HepG2 (cell line): ENCODE measurements around the gene HLA-DPA1. TPM values are rescaled to one million over a fixed set of nuclear protein-coding genes. Genes with fewer than 3 reads are reported as not detected.

Source experiments
- ATAC-seq: fragments of 200-7000 bp; cut with Tn5 transposase; 3 replicates; pipeline ENCODE4 v1.9.1; 2020; ENCODE audit warnings: mild to moderate bottlenecking, moderate library complexity
- BruUV-seq: library from RNA; stranded (reverse); fragments of 400-500 nt; replicated peaks from 2 replicates; lab custom pipeline; 2021; lab: Mats Ljungman, UMichigan
- CTCF ChIA-PET: fragments of 300-600 bp; formaldehyde crosslinking; extraction: SDS; loops from one replicate; lab custom pipeline; 2021; ENCODE audit warnings: low total read pairs, inconsistent platforms, low intra/inter-chr PET ratio; lab: Yijun Ruan, JAX
- POLR2A ChIA-PET: fragments of 350-600 bp; sonication (Branson Sonifier 250); formaldehyde crosslinking; loops from one replicate; lab custom pipeline; 2020; ENCODE audit warnings: antibody characterized with exemption, inconsistent platforms; lab: Yijun Ruan, JAX
- DNase-seq: peaks from one replicate; pipeline ENCODE4 v3.0.0-alpha.2; 2015; ENCODE audit warnings: low spot score
- FAIRE-seq: peaks from 3 replicates; lab custom pipeline; 2011; peaks lifted over from hg19 to GRCh38; lab: Jason Lieb, UNC
- H2AFZ ChIP-seq: one replicate; pipeline ENCODE4 v1.6.1; 2011; ENCODE audit warnings: low read length, inconsistent platforms
- H3K27ac ChIP-seq: fragments of 300-600 bp; 3 replicates; pipeline ENCODE4 v1.8.0; 2011; ENCODE audit warnings: mixed run types, mild to moderate bottlenecking, mixed read lengths, low read length, inconsistent platforms; ENCODE audit not compliant: insufficient read depth; ENCODE audit errors: extremely low read length
- H3K27me3 ChIP-seq, 2 experiments: fragments of 200-600 bp in 1 of 2; 2 replicates in 1 of 2; 3 replicates in 1 of 2; pipeline versions ENCODE4 v1.6.0 to v1.8.0; 2011; ENCODE audit warnings: low read length in 2 of 2, mild to moderate bottlenecking in 2 of 2, moderate library complexity in 2 of 2, inconsistent platforms in 1 of 2; ENCODE audit not compliant: insufficient read depth in 2 of 2, control insufficient read depth in 1 of 2
- H3K36me3 ChIP-seq, 2 experiments: fragments of 200-600 bp in 1 of 2; replicated peaks in 1 of 2; 2 replicates in 1 of 2; 3 replicates in 1 of 2; pipeline versions ENCODE4 v1.5.1 to v1.8.0; 2011; ENCODE audit warnings: low read length in 2 of 2, inconsistent platforms in 1 of 2; ENCODE audit not compliant: insufficient read depth in 2 of 2, control insufficient read depth in 1 of 2
- H3K4me1 ChIP-seq: 2 replicates; pipeline ENCODE4 v1.5.1; 2012; ENCODE audit warnings: low read length, inconsistent platforms; ENCODE audit not compliant: insufficient read depth
- H3K4me2 ChIP-seq: 2 replicates; pipeline ENCODE4 v1.6.0; 2011; ENCODE audit warnings: low read depth, low read length, inconsistent platforms
- H3K4me3 ChIP-seq, 3 experiments: fragments of 200-600 bp in 1 of 3; sonication (generic), shearing (Covaris generic) in 1 of 3; replicated peaks in 1 of 3; 2 replicates each; pipeline ENCODE4 v1.5.1; 2011 to 2016; ENCODE audit warnings: low read length in 3 of 3, inconsistent platforms in 2 of 3, low read depth in 2 of 3, mild to moderate bottlenecking in 2 of 3, control low read depth in 1 of 3, mixed read lengths in 1 of 3; ENCODE audit not compliant: insufficient read depth in 1 of 3
- H3K79me2 ChIP-seq: one replicate; pipeline ENCODE4 v1.6.1; 2011; ENCODE audit warnings: low read length, inconsistent platforms; ENCODE audit not compliant: insufficient read depth
- H3K9ac ChIP-seq: 2 replicates; pipeline ENCODE4 v1.6.0; 2011; ENCODE audit warnings: mild to moderate bottlenecking, low read depth, low read length, inconsistent platforms; ENCODE audit not compliant: insufficient read depth
- H3K9me3 ChIP-seq: 2 replicates; pipeline ENCODE4 v1.5.1; 2012; ENCODE audit warnings: mild to moderate bottlenecking, low read length
- H4K20me1 ChIP-seq: 2 replicates; pipeline ENCODE4 v1.6.0; 2011; ENCODE audit warnings: inconsistent platforms, mild to moderate bottlenecking, low read length, moderate library complexity; ENCODE audit not compliant: insufficient read depth
- ATF7-NPFF ChIP-seq: sonication (generic); formaldehyde crosslinking; IDR thresholded peaks from 2 replicates; pipeline ENCODE4 v1.8.1; 2023; ENCODE audit warnings: mild to moderate bottlenecking, low read depth, missing genetic modification reagents, moderate library complexity
- BHLHE40 ChIP-seq: IDR thresholded peaks from 2 replicates; pipeline ENCODE4 v1.6.1; 2011; ENCODE audit warnings: low read length, improper control_type of control experiment
- CENPT ChIP-seq: sonication (generic); formaldehyde crosslinking; IDR thresholded peaks from 2 replicates; pipeline ENCODE4 v1.8.0; 2022; ENCODE audit warnings: low read depth, mild to moderate bottlenecking, moderate library complexity, missing genetic modification reagents
- EED ChIP-seq: sonication (generic); formaldehyde crosslinking; IDR thresholded peaks from 2 replicates; pipeline ENCODE4 v1.5.0; 2020; ENCODE audit warnings: mild to moderate bottlenecking, missing genetic modification reagents
- KDM1A ChIP-seq: IDR thresholded peaks from 2 replicates; pipeline ENCODE4 v1.6.1; 2016; ENCODE audit warnings: missing compliant biosample characterization
- KLF16 ChIP-seq, 2 experiments: sonication (generic) in 1 of 2; formaldehyde crosslinking in 1 of 2; IDR thresholded peaks; 2 replicates each; pipeline versions ENCODE4 v1.6.1 to v1.8.0; 2016 to 2023; ENCODE audit warnings: missing genetic modification reagents in 2 of 2, missing compliant biosample characterization in 1 of 2
- MATR3 ChIP-seq: sonication (generic); formaldehyde crosslinking; IDR thresholded peaks from 2 replicates; pipeline ENCODE4 v1.4.0; 2020; ENCODE audit warnings: missing genetic modification reagents
- POLR2G ChIP-seq: fragments of 200-400 bp; formaldehyde crosslinking; IDR thresholded peaks from 2 replicates; pipeline ENCODE4 v1.6.1; 2018; ENCODE audit warnings: mild to moderate bottlenecking, low read depth, low read length, moderate library complexity
- SATB2 ChIP-seq: sonication (generic); formaldehyde crosslinking; IDR thresholded peaks from 2 replicates; pipeline ENCODE4 v1.5.0; 2020; ENCODE audit warnings: missing genetic modification reagents
- UBTF ChIP-seq: sonication (generic); formaldehyde crosslinking; IDR thresholded peaks from 2 replicates; pipeline ENCODE4 v1.4.0; 2020; ENCODE audit warnings: mild to moderate bottlenecking, missing genetic modification reagents
- ZFP82 ChIP-seq: sonication (generic); formaldehyde crosslinking; IDR thresholded peaks from 2 replicates; pipeline ENCODE4 v1.5.1; 2020; ENCODE audit warnings: mild to moderate bottlenecking, missing genetic modification reagents, borderline replicate concordance
- ZNF253 ChIP-seq: sonication (generic); formaldehyde crosslinking; IDR thresholded peaks from 2 replicates; pipeline ENCODE4 v1.8.0; 2022; ENCODE audit warnings: mild to moderate bottlenecking, missing genetic modification reagents, borderline replicate concordance
- ZNF335 ChIP-seq: sonication (generic); formaldehyde crosslinking; IDR thresholded peaks from 2 replicates; pipeline ENCODE4 v1.4.0; 2020; ENCODE audit warnings: missing genetic modification reagents
- ZNF383 ChIP-seq: sonication (generic); formaldehyde crosslinking; IDR thresholded peaks from 2 replicates; pipeline ENCODE4 v1.4.0; 2020; ENCODE audit warnings: missing genetic modification reagents, mild to moderate bottlenecking, borderline replicate concordance
- ZNF737 ChIP-seq: sonication (generic); formaldehyde crosslinking; IDR thresholded peaks from 2 replicates; pipeline ENCODE4 v1.5.0; 2020; ENCODE audit warnings: missing genetic modification reagents, mild to moderate bottlenecking, borderline replicate concordance
- ZNF839 ChIP-seq: sonication (generic); formaldehyde crosslinking; IDR thresholded peaks from 2 replicates; pipeline ENCODE4 v1.4.0; 2020; ENCODE audit warnings: missing genetic modification reagents, mild to moderate bottlenecking, borderline replicate concordance
- WGBS: methylation state at CpG from one replicate; pipeline ENCODE4 v1.1.6; 2017; ENCODE audit warnings: low lambda C conversion rate; 5-methylcytosine and 5-hydroxymethylcytosine counted together
- in situ Hi-C: cut with HindIII; loops from 2 replicates; pipeline ENCODE4 v1.10.0; 2017; ENCODE audit warnings: low pct_unique_long_range_greater_than_20kb; ENCODE audit not compliant: extremely low pct_ligation_motif_present
- intact Hi-C: fragments of 100-400 bp; cut with micrococcal nuclease; formaldehyde crosslinking; loops from one replicate; pipeline ENCODE4 v1.10.0; 2022; ENCODE audit not compliant: unreplicated experiment
- polyA plus RNA-seq, 8 experiments: library from polyadenylated mRNA; depleted of rRNA in 3 of 8; stranded (reverse) in 7 of 8; unstranded in 1 of 8; fragments of >200 nt; fragmentation: Illumina TruSeq in 4 of 8; extraction: Trizol in 4 of 8; gene quantifications; 2 replicates each; pipeline versions ENCODE4 v1.2.1 to v1.2.3, GENCODE V29; 2011 to 2016; ENCODE audit warnings: low read depth in 4 of 8, missing spikeins in 1 of 8, mixed read lengths in 1 of 8; ENCODE audit not compliant: insufficient read depth in 1 of 8
- total RNA-seq, 5 experiments: library from RNA; depleted of rRNA; stranded (reverse); fragments of >200 nt; fragmentation: Illumina TruSeq; extraction: Trizol; gene quantifications; 2 replicates each; pipeline ENCODE4 v1.2.3, GENCODE V29; 2016; ENCODE audit warnings: low read depth in 1 of 5

The HLA-DPA1 gene
- total and polyA plus RNA-seq, 2 of the 13 experiments (the other 11 are each of a cell fraction or from before 2014, with no cell fraction given), result not detected

GRCh38 chr6:33066917-33067521 lies 6.4 kb downstream of the HLA-DPA1 start (continued):
- TF ChIP-seq ZFP82 (CRISPR knock-in tag) (no peak), KDM1A (CRISPR knock-in tag) (no peak)
- TF ChIP-seq, all 625 proteins: peak for 0

- no peaks in the 10 kb centered on the region for H3K9me3 ChIP-seq
- FAIRE-seq (no peak), DNase-seq (no peak), ATAC-seq (no peak)
- no peak overlapping the region for H3K4me3 ChIP-seq
- H3K79me2 ChIP-seq, result no peaks in the 10 kb centered on the region
- no TSS peak for BruUV-seq
- in situ Hi-C loops (no loop called here), intact Hi-C loops (no loop called here)
- TF ChIP-seq ZNF383 (CRISPR knock-in tag) (no peak), ATF7-NPFF (CRISPR knock-in tag) (no peak), KLF16 (CRISPR knock-in tag; IDR thresholded peaks at IDR 0.05) (no peak), UBTF (CRISPR knock-in tag) (no peak), POLR2G (no peak), SATB2 (CRISPR knock-in tag) (no peak), EED (CRISPR knock-in tag) (no peak), MATR3 (no peak), BHLHE40 (no peak), ZNF335 (CRISPR knock-in tag) (no peak), ZNF253 (no peak), ZNF737 (CRISPR knock-in tag) (no peak), ZNF839 (CRISPR knock-in tag) (no peak), CENPT (no peak)
- CTCF ChIA-PET, result no interaction called here
- H2AFZ ChIP-seq, result no peak overlapping the region
- no peaks in the 10 kb centered on the region for H3K4me1 ChIP-seq
- no peak overlapping the region for H3K27ac ChIP-seq
- no peak overlapping the region for H3K9ac ChIP-seq
- peaks cover 0 to 7% of the 10 kb centered on the region in 2 experiments; a peak in 1 of 5 replicates for H3K27me3 ChIP-seq
- H4K20me1 ChIP-seq, result no peaks in the 10 kb centered on the region
- no peak overlapping the region for H3K4me2 ChIP-seq
- H3K36me3 ChIP-seq, result no peaks in the 10 kb centered on the region
- 10% methylated on average over 4 of the region's 4 CpGs for WGBS
- POLR2A ChIA-PET, result no interaction called here
These were observed 8.1 kb downstream of the HLA-DPA1 start for GRCh38 chr6:33065312-33065711.
